ENCODE results near the gene FBLN5. TPM values are rescaled to one million over a fixed set of nuclear protein-coding genes. Genes with fewer than 3 reads are reported as not detected.

FBLN5 gene
- not detected in 2 replicates for total RNA-seq (2014; rRNA removed; shearing (Covaris generic); ENCODE audit: low replicate concordance)

- no peak for DNase-seq (ENCODE audit: low read depth)
- in situ Hi-C loops (cut with HindIII; ENCODE audit: low pct_unique_long_range_greater_than_20kb, low sequenced_read_pairs): no loop called here
These were observed at the start of gene FBLN5 for GRCh38 chr14:91947475-91948184. Gene FBLN5, minus strand, starts transcription at chr14:91947694. Its CDS starts 465 bp downstream, at chr14:91947229.

- in situ Hi-C loops (cut with HindIII; ENCODE audit: low pct_unique_long_range_greater_than_20kb, low sequenced_read_pairs): no loop called here
These were observed 49.5 kb upstream of the FBLN5 start for GRCh38 chr14:91996948-91997371.

GRCh38 chr14:91987192-91987591 lies 39.7 kb upstream of the FBLN5 start:
- DNase-seq (ENCODE audit: low read depth): no peak
- in situ Hi-C loops (cut with HindIII; ENCODE audit: low pct_unique_long_range_greater_than_20kb, low sequenced_read_pairs): no loop called here

More at GRCh38 chr14:91996948-91997371, 49.5 kb upstream of the FBLN5 start:
- DNase-seq (ENCODE audit: low read depth): peak; percentile 74

- in situ Hi-C loops (cut with HindIII; ENCODE audit: low pct_unique_long_range_greater_than_20kb, low sequenced_read_pairs): no loop called here
- DNase-seq (ENCODE audit: low read depth): no peak
These were observed 38.2 kb upstream of the FBLN5 start for GRCh38 chr14:91985521-91986255.

GRCh38 chr14:91985008-91985407 lies 37.5 kb upstream of the FBLN5 start:
- in situ Hi-C loops (cut with HindIII; ENCODE audit: low pct_unique_long_range_greater_than_20kb, low sequenced_read_pairs): no loop called here
- peak; percentile 6 for DNase-seq (ENCODE audit: low read depth)

- in situ Hi-C loops (cut with HindIII; ENCODE audit: low pct_unique_long_range_greater_than_20kb, low sequenced_read_pairs): no loop called here
- DNase-seq (ENCODE audit: low read depth): no peak
These were observed 36.1 kb upstream of the FBLN5 start for GRCh38 chr14:91983588-91983987.

GRCh38 chr14:91980157-91980556 lies 32.7 kb upstream of the FBLN5 start:
- in situ Hi-C loops (cut with HindIII; ENCODE audit: low pct_unique_long_range_greater_than_20kb, low sequenced_read_pairs): no loop called here
- DNase-seq (ENCODE audit: low read depth): peak; percentile 65

GRCh38 chr14:91977884-91978283 lies 30.4 kb upstream of the FBLN5 start:
- no peak for DNase-seq (ENCODE audit: low read depth)
- in situ Hi-C loops (cut with HindIII; ENCODE audit: low pct_unique_long_range_greater_than_20kb, low sequenced_read_pairs): no loop called here

GRCh38 chr14:91975763-91976162 lies 28.3 kb upstream of the FBLN5 start:
- in situ Hi-C loops (cut with HindIII; ENCODE audit: low pct_unique_long_range_greater_than_20kb, low sequenced_read_pairs): no loop called here
- DNase-seq (ENCODE audit: low read depth): no peak

GRCh38 chr14:91971188-91971778 lies 23.8 kb upstream of the FBLN5 start:
- in situ Hi-C loops (cut with HindIII; ENCODE audit: low pct_unique_long_range_greater_than_20kb, low sequenced_read_pairs): no loop called here
- DNase-seq (ENCODE audit: low read depth): no peak

- DNase-seq (ENCODE audit: low read depth): no peak
- in situ Hi-C loops (cut with HindIII; ENCODE audit: low pct_unique_long_range_greater_than_20kb, low sequenced_read_pairs): no loop called here
These were observed 20.8 kb upstream of the FBLN5 start for GRCh38 chr14:91968280-91968679.

GRCh38 chr14:91964724-91965123 lies 17.2 kb upstream of the FBLN5 start:
- DNase-seq (ENCODE audit: low read depth): no peak
- in situ Hi-C loops (cut with HindIII; ENCODE audit: low pct_unique_long_range_greater_than_20kb, low sequenced_read_pairs): no loop called here

- DNase-seq (ENCODE audit: low read depth): no peak
- in situ Hi-C loops (cut with HindIII; ENCODE audit: low pct_unique_long_range_greater_than_20kb, low sequenced_read_pairs): no loop called here
These were observed 16.5 kb upstream of the FBLN5 start for GRCh38 chr14:91964011-91964410.

- in situ Hi-C loops (cut with HindIII; ENCODE audit: low pct_unique_long_range_greater_than_20kb, low sequenced_read_pairs): no loop called here
- DNase-seq (ENCODE audit: low read depth): no peak
These were observed 16.0 kb upstream of the FBLN5 start for GRCh38 chr14:91963465-91963864.

- in situ Hi-C loops (cut with HindIII; ENCODE audit: low pct_unique_long_range_greater_than_20kb, low sequenced_read_pairs): no loop called here
- no peak for DNase-seq (ENCODE audit: low read depth)
These were observed 14.1 kb upstream of the FBLN5 start for GRCh38 chr14:91961297-91962220.

GRCh38 chr14:91957876-91958313 lies 10.4 kb upstream of the FBLN5 start:
- no peak for DNase-seq (ENCODE audit: low read depth)
- in situ Hi-C loops (cut with HindIII; ENCODE audit: low pct_unique_long_range_greater_than_20kb, low sequenced_read_pairs): no loop called here

- in situ Hi-C loops (cut with HindIII; ENCODE audit: low pct_unique_long_range_greater_than_20kb, low sequenced_read_pairs): no loop called here
- DNase-seq (ENCODE audit: low read depth): no peak
These were observed 9.1 kb upstream of the FBLN5 start for GRCh38 chr14:91956616-91957015.

- no peak for DNase-seq (ENCODE audit: low read depth)
- in situ Hi-C loops (cut with HindIII; ENCODE audit: low pct_unique_long_range_greater_than_20kb, low sequenced_read_pairs): no loop called here
These were observed 7.7 kb upstream of the FBLN5 start for GRCh38 chr14:91955168-91955567.
